ENCODE results near the gene BCL2. TPM values are rescaled to one million over a fixed set of nuclear protein-coding genes. Genes with fewer than 3 reads are reported as not detected.
"Not testable (repeated sequence)": the region's sequence is repeated elsewhere in the genome, so short reads cannot be mapped to it uniquely, and the experiment has no call there.

BCL2 gene
- 76.1 and 79.0 TPM in 2 replicates for total RNA-seq

DNA sequence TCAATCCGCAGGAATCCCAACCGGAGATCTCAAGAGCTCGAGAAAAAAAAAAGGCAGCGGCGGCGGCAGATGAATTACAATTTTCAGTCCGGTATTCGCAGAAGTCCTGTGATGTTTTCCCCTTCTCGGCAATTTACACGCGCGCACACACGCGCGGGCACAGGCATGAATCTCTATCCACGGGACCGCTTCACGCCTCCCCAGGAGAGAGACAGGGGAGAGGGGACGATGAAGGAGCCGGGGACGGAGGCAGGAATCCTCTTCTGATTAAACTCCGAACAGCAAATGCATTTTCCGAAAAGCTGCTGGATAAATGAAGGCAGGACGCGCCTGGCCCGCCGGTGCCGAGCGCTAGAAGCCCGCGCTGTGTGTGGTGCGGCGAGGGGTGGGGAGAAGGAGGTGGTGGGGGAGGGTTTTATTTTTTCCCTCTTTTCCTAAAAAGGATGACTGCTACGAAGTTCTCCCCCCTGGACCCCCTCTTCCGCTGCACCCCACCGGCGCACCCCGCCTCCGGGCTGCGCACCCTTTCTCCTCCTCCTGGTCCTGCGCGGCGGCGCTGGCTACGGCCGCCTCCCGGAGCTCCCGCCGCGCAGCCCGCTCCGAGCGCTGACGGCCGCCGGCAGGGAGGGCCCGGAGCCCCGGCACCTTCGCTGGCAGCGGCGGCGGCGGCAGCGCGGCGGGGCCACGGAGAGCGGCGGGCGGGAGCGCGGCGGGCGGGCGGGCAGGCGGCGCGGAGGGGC is at the start of gene BCL2:
BCL2 (minus strand) TSS at position 387 of the 740 bp plus-strand sequence.
- Mint-ChIP-seq H3K36me3 (ENCODE audit: low read depth) (peaks cover 43% of the 10 kb centered on the region), H3K9me3 (no peaks in the 10 kb centered on the region), H3K4me3 (ENCODE audit: low read depth) (peak within 1 kb of the TSS; percentile 99), H3K27me3 (ENCODE audit: low read depth) (no peaks in the 10 kb centered on the region), H3K4me1 (ENCODE audit: low read depth) (peaks cover 33% of the 10 kb centered on the region), H3K27ac (peak within 1 kb of the TSS; percentile 95)
- no peak for DNase-seq (ENCODE audit: low spot score)
- intact Hi-C loops (cut with micrococcal nuclease) = loop anchor here (1.0 to 10.0 kb wide), 8 partner anchors 47 to 792 kb away; partner anchors contain the start of genes KDSR, PHLPP1 and VPS4B

DNA sequence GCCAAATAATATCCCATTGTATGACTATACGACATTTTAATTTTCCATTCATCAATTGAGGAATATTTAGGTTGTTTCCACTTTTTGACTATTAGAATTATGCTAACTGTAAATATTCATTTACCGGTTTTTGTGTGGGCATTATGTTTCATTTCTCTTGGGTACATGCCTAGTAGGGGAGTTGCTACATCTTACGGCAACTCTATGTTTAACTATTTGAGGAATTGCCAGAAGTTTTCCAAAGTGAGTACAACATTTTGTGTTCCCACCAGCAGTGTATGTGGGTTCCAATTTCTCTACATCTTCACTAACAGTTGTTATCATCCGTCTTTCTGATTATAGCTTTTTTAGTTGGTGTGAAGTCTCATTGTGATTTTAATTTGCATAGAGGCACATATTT is 49.0 kb upstream of the BCL2 start:
- intact Hi-C loops (cut with micrococcal nuclease) = loop anchor here (5.0 kb wide), 1 partner anchor 1041 kb away; the partner anchor contains the start of gene TNFRSF11A
- no peak for DNase-seq (ENCODE audit: low spot score)
- peaks cover 38% of the 10 kb centered on the region for H3K36me3 Mint-ChIP-seq (ENCODE audit: low read depth)
- no peaks in the 10 kb centered on the region for H3K27me3 Mint-ChIP-seq (ENCODE audit: low read depth)
- peak overlapping the region; percentile 44 for H3K27ac Mint-ChIP-seq
- H3K4me3 Mint-ChIP-seq (ENCODE audit: low read depth) = peak overlapping the region; percentile 81
- peaks cover 23% of the 10 kb centered on the region for H3K9me3 Mint-ChIP-seq
- H3K4me1 Mint-ChIP-seq (ENCODE audit: low read depth) = peaks cover 28% of the 10 kb centered on the region

DNA sequence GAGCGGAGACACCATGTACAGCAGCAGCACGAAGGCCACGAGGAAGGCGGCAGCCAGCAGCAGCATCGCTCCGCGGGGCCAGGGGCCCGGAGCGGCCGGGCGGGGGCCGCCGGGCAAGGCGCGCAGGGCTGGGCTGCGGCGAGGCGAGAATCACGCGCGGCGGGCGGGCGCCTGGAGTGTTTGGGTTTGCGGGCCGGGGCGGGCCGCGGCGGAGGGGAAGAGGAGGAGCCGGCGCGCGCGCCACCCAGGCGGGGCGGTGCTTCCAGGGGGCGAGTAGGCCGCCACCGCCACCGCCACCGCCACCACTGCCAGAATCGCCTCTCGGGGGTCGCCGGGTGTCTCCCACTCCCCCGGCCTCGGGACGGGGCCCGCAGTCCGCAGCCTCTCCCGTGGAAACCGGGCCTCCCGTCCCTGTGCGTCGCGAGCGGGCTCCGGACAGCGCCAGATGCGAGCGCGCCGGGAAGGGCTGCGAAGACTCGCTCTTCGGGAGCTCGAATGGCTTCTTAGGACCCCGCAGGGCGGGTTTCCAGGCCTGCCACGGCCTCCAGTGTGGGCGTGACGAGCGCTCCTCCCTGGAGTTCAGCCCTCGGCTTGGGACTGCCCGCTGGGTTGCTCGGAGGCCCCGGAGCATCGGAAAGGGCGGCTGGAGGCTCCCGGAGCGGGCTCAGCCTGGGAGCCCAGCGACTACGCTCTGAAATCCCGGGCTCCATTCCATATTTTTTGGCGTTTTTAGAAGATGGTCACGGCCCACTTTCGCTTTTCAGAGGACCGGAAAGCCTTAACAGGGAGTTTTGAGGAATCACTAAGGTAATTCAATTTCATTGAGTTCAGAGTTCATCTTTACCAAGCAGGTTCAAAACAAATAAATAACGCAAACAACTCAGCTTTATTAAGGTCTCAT is 47.7 kb upstream of the BCL2 start, which contains the start of gene KDSR:
KDSR (minus strand) TSS at position 154 of the 901 bp plus-strand sequence; CDS start at position 66, 88 bp downstream.
- Mint-ChIP-seq H3K27ac (peak within 1 kb of the TSS; percentile 84), H3K4me1 (ENCODE audit: low read depth) (peaks cover 28% of the 10 kb centered on the region), H3K36me3 (ENCODE audit: low read depth) (peaks cover 48% of the 10 kb centered on the region), H3K27me3 (ENCODE audit: low read depth) (no peaks in the 10 kb centered on the region), H3K9me3 (peaks cover 23% of the 10 kb centered on the region), H3K4me3 (ENCODE audit: low read depth) (peak within 1 kb of the TSS; percentile 94)
- peak; percentile 82 for DNase-seq (ENCODE audit: low spot score)
- intact Hi-C loops (cut with micrococcal nuclease) = loop anchor here (1.0 to 5.0 kb wide), 6 partner anchors 12 to 1181 kb away; partner anchors contain the start of genes PIGN, RELCH, TNFRSF11A and VPS4B

DNA sequence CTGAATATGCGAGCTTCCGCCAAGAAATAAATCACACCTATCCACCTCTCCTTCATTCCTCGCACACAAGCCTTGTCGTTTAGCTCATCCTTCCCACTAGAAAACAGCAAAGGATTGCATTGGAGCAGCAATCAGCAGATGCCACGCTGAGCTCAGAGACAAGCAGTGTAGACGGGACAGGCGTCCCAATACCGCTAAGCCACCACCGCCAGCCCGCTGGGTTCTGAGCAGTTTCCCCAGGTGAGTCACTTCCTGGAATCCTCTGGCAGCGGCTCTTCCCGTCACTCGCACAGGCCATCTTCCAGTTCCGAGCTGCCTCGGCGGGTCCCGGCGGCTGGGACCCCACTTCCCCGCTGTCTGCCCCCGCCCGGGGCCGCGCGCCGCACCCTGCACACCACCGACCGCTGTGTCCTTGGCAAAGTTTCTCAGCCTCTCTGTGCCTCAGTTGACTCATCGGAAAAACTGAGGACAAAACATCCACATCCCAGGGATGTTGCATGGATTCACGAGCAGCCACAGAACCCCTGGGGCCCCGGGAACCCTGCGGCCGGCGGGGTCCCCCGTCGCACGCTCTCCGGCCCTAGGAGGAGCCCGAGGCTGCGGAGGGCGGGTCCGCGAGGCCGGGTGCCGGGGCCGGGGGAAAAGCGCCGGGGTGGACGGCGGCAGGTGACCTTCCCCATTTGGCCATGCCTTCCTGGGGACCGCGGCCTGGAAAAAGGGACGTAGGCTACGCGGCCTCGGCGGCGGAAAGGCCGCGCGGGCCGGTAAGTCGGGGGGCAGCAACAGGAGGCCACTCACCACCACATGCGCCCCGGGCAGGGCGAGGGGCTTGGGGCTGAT is 46.9 kb upstream of the BCL2 start:
- peaks cover 23% of the 10 kb centered on the region for H3K9me3 Mint-ChIP-seq
- peak; percentile 63 for DNase-seq (ENCODE audit: low spot score)
- H3K27me3 Mint-ChIP-seq (ENCODE audit: low read depth) = no peaks in the 10 kb centered on the region
- peak overlapping the region; percentile 73 for H3K27ac Mint-ChIP-seq
- peaks cover 28% of the 10 kb centered on the region for H3K4me1 Mint-ChIP-seq (ENCODE audit: low read depth)
- H3K4me3 Mint-ChIP-seq (ENCODE audit: low read depth) = peak overlapping the region; percentile 94
- peaks cover 54% of the 10 kb centered on the region for H3K36me3 Mint-ChIP-seq (ENCODE audit: low read depth)
- intact Hi-C loops (cut with micrococcal nuclease) = loop anchor here (1.0 to 5.0 kb wide), 6 partner anchors 13 to 1180 kb away; partner anchors contain the start of genes PIGN, RELCH, TNFRSF11A and VPS4B

DNA sequence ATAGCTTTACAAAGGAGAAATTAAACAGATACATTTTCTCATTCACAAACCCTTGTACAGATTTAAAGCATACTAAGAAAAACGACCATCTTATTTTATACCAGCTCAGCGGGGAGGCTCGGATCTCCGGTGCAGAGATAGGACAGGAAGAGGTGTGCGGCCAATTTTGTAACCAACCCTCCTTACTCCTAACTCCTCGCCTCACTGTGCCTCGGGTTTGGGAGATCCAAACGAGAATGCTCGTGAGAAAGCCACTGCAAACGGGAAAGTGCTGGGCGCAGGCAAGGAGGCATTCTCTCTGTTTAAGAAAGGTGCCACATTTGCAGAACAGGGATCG is 46.3 kb upstream of the BCL2 start:
- intact Hi-C loops (cut with micrococcal nuclease) = loop anchor here (2.0 to 5.0 kb wide), 4 partner anchors 45 to 1179 kb away; partner anchors contain the start of genes PIGN, RELCH and TNFRSF11A
- Mint-ChIP-seq H3K4me3 (ENCODE audit: low read depth) (peak overlapping the region; percentile 94), H3K27me3 (ENCODE audit: low read depth) (no peaks in the 10 kb centered on the region), H3K27ac (peak overlapping the region; percentile 72), H3K36me3 (ENCODE audit: low read depth) (peaks cover 58% of the 10 kb centered on the region), H3K4me1 (ENCODE audit: low read depth) (peaks cover 28% of the 10 kb centered on the region), H3K9me3 (peaks cover 23% of the 10 kb centered on the region)
- DNase-seq (ENCODE audit: low spot score) = no peak

DNA sequence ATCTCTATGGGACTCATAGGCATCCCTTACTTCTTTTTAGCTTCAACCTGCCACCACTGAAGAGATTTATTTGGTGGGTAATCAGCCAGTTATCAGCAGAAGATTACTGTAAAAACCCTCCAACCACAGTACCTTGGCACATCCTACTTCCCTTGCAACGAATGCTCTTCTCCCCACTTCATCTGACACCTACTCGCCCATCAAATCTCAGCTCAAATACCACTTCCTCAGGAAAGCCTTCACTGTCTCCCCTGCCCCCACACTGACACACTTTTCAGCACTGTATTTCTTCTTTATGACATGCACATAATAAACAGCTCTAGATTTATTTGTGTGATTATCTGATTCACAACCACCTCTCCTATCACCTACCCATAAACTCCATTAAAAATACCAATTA is 44.4 kb upstream of the BCL2 start:
- peaks cover 28% of the 10 kb centered on the region for H3K4me1 Mint-ChIP-seq (ENCODE audit: low read depth)

DNA sequence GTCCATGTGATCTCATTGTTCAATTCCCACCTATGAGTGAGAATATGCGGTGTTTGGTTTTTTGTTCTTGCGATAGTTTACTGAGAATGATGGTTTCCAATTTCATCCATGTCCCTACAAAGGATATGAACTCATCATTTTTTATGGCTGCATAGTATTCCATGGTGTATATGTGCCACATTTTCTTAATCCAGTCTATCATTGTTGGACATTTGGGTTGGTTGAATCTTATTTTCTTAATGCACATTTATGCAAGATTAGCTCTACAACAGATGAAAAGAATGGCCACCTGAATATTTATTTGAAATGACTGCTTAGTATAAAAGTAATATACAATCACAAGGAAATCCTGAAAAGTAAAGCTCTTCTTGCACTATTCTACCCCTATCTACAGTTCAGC is 43.9 kb upstream of the BCL2 start:
- H3K4me3 Mint-ChIP-seq (ENCODE audit: low read depth); intact Hi-C loops (cut with micrococcal nuclease); DNase-seq (ENCODE audit: low spot score); H3K9me3 Mint-ChIP-seq; H3K27ac Mint-ChIP-seq; H3K27me3 Mint-ChIP-seq (ENCODE audit: low read depth): not testable (repeated sequence)
- Mint-ChIP-seq H3K4me1 (ENCODE audit: low read depth) (peaks cover 26% of the 10 kb centered on the region), H3K36me3 (ENCODE audit: low read depth) (peaks cover 54% of the 10 kb centered on the region)

More for the DNA sequence above, 44.4 kb upstream of the BCL2 start:
- Mint-ChIP-seq H3K27ac (no peak overlapping the region), H3K9me3 (peaks cover 12% of the 10 kb centered on the region), H3K36me3 (ENCODE audit: low read depth) (peaks cover 59% of the 10 kb centered on the region), H3K27me3 (ENCODE audit: low read depth) (no peaks in the 10 kb centered on the region), H3K4me3 (ENCODE audit: low read depth) (no peak overlapping the region)
- intact Hi-C loops (cut with micrococcal nuclease) = no loop called here
- no peak for DNase-seq (ENCODE audit: low spot score)

DNA sequence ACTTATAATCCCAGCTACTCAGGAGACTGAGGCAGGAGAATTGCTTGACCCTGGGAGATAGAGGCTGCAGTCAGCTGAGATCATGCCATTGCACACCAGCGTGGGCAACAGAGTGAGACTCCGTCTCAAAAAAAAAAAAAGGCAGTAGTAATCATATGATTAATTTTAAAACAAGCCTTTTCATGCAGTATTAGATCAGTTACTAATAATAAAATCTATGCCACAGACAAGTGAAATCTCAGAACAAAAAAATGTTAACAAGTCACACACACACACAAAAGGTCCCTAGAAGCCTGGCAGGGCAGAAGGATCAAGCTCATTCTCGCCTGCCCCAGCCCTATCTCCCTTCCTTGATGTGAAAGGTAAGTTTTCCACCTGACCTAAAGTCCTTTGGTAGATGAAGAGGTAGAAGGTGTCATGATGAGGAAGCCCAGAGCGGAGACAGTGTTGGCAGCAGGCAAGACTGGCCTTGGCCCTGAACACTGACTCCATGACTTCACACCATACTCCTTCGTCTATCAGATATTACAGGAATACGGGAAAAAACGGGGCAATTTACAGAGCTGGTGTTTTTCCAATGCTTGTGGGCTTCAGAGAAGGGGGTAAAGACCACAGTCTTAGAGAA is 36.8 kb upstream of the BCL2 start:
- DNase-seq (ENCODE audit: low spot score) = no peak
- no peak overlapping the region for H3K4me3 Mint-ChIP-seq (ENCODE audit: low read depth)
- intact Hi-C loops (cut with micrococcal nuclease) = no loop called here
- no peaks in the 10 kb centered on the region for H3K4me1 Mint-ChIP-seq (ENCODE audit: low read depth)
- H3K36me3 Mint-ChIP-seq (ENCODE audit: low read depth) = peaks cover 54% of the 10 kb centered on the region
- H3K27ac Mint-ChIP-seq = no peak overlapping the region
- H3K9me3 Mint-ChIP-seq = no peaks in the 10 kb centered on the region
- H3K27me3 Mint-ChIP-seq (ENCODE audit: low read depth) = no peaks in the 10 kb centered on the region

DNA sequence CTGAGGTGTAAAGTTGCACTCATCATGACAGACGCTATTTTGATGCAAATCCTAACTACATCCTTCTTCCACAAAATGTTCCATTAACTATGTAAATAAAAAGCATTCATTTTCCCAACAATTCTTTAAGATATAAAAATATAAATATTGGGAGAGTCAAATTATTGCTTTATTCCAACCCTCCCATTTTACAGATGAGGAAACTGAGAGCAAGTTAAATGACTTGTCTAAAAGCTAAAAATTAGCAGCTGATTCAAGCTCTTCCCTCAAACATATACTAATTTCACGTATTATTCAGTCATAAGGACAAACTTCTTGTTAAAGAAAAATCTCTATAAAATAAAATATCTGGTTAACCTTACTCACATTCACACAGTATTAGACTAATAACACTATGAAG is 30.7 kb upstream of the BCL2 start:
- Mint-ChIP-seq H3K9me3 (no peaks in the 10 kb centered on the region), H3K4me3 (ENCODE audit: low read depth) (no peak overlapping the region), H3K27me3 (ENCODE audit: low read depth) (no peaks in the 10 kb centered on the region), H3K4me1 (ENCODE audit: low read depth) (no peaks in the 10 kb centered on the region), H3K27ac (no peak overlapping the region), H3K36me3 (ENCODE audit: low read depth) (peaks cover 61% of the 10 kb centered on the region)
- no peak for DNase-seq (ENCODE audit: low spot score)
- intact Hi-C loops (cut with micrococcal nuclease) = no loop called here

DNA sequence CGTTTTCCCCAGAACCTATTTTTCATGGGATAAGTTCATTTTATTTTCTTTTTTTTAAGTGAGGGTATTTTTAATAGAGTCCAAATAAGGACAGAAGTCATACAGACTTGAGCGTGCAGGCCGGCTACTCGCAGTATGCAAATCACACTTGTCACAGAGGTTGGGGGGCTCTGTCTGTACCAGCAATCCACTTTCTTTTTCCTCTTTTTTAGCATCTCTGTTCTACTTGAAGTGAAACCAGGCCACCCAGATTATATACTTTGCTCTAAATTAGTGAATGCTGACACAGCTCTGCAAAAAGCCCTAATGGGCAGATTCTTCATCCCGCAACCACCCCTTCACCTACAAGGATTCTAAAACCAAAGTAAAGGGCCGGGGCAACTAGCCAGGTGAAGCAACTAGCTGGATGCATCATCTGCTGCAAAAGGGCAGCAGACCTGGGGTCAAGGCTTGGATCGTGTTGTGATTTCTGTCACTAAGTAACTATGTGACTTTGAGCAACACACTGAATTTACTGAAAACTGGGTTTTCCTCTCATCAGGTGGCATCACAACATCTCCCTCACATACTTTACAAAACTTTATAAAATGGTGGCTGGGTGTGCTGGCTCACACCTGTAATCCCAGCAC is 29.1 kb upstream of the BCL2 start:
- peaks cover 59% of the 10 kb centered on the region for H3K36me3 Mint-ChIP-seq (ENCODE audit: low read depth)
- intact Hi-C loops (cut with micrococcal nuclease) = no loop called here
- no peak overlapping the region for H3K27ac Mint-ChIP-seq
- no peak overlapping the region for H3K4me3 Mint-ChIP-seq (ENCODE audit: low read depth)
- H3K9me3 Mint-ChIP-seq = no peaks in the 10 kb centered on the region
- H3K4me1 Mint-ChIP-seq (ENCODE audit: low read depth) = no peaks in the 10 kb centered on the region
- no peaks in the 10 kb centered on the region for H3K27me3 Mint-ChIP-seq (ENCODE audit: low read depth)
- DNase-seq (ENCODE audit: low spot score) = no peak

DNA sequence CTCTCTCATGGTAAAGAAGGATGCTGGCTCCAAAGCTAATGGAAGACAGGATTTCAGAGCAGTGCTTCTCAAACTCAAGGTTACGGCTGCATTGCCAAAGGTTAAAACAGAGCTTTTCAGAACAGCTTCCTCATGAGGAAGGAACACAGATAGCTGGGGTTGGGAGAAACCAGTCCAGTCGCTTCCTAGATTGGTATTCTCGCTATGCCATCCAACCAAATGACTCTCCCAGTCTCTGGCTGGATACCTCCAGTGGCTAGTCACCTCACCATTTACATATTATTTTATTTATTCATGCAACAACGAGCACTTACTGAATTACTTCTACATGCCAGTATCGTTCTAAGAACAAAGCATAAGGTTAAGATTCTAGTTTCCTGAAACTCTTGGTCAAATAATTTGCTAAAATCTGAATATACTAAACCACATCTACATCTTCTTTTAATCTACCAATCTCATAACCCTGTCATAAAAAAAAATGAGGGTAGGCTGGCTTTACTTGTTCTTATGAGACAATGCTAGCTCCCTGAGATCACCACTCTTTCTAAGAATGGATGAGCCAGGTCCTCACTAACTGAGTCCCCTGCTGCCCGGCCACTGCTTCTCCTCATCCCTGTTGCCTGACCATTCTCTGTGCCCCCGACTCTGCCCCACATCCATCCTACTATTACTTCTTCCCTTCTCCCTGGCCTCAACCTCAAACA is 27.1 kb upstream of the BCL2 start:
- Mint-ChIP-seq H3K9me3 (no peaks in the 10 kb centered on the region), H3K27me3 (ENCODE audit: low read depth) (no peaks in the 10 kb centered on the region), H3K4me3 (ENCODE audit: low read depth) (no peak overlapping the region), H3K36me3 (ENCODE audit: low read depth) (peaks cover 59% of the 10 kb centered on the region), H3K4me1 (ENCODE audit: low read depth) (no peaks in the 10 kb centered on the region), H3K27ac (no peak overlapping the region)
- DNase-seq (ENCODE audit: low spot score) = no peak
- intact Hi-C loops (cut with micrococcal nuclease) = no loop called here
